GM06990 (cell line): Measurements from ENCODE around the gene HNRNPL.
A peak's percentile ranks its signal among the peaks of the same experiment; 100 is the strongest.

ENCODE experiments used
- DNase-seq: peaks from one replicate; pipeline ENCODE4 v3.0.0-alpha.2; 2011; ENCODE audit not compliant: insufficient read length; ENCODE audit errors: extremely low read depth
- H3K27me3 ChIP-seq: replicated peaks from 2 replicates; pipeline ENCODE4 v1.6.0; 2011; ENCODE audit warnings: low read length; ENCODE audit not compliant: control insufficient read depth, insufficient read depth
- H3K36me3 ChIP-seq: 2 replicates; pipeline ENCODE4 v1.5.1; 2011; ENCODE audit warnings: low read length; ENCODE audit not compliant: control insufficient read depth, insufficient read depth
- H3K4me3 ChIP-seq: replicated peaks from 2 replicates; pipeline ENCODE4 v1.5.1; 2011; ENCODE audit warnings: low read depth, mild to moderate bottlenecking, control low read depth, low read length
- TF ChIP-seq, protein P1 (sequence below): IDR thresholded peaks from 2 replicates; pipeline ENCODE4 v1.5.1; 2011; ENCODE audit warnings: low read length, control low read depth, mild to moderate bottlenecking, inconsistent platforms; ENCODE audit not compliant: insufficient read depth, poor library complexity, severe bottlenecking

HNRNPL gene

DNA sequence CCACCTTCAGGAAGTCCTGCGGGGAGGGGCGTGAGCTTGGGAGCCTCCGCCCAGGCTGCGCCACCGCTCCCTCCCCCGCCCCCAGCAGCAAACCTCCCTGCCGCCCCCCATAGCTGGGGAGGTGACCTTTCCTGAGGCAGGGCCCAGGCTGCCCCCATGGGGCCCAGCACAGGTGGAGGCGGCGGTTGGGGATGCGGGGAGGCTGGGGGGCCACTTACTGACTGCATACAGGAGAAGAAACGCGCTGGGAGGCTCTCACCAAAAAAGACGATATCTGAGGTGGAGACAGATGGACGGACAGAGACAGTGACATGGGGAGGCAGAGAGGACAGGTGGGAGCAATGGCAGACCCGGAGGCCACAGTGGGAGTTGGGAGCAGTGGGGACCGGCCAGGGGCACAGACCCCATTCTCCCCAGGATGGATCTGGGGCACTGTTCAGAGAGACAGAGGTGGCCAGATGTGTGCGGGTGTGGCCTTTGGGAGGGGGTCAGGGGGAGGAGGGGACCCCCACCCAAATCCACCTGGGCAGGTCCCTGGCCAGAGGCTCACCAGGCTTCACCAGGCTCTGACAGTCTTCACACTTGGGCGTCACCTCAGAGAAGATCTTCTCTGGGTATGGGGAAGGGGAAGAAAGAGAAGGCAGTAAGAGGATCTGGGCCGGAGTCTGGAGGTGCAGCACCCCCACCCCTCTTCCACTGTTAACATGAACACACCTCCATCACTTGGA lies 31.3 kb upstream of the HNRNPL start:
- no peaks in the 10 kb centered on the region for H3K27me3 ChIP-seq
- TF ChIP-seq, protein P1, sequence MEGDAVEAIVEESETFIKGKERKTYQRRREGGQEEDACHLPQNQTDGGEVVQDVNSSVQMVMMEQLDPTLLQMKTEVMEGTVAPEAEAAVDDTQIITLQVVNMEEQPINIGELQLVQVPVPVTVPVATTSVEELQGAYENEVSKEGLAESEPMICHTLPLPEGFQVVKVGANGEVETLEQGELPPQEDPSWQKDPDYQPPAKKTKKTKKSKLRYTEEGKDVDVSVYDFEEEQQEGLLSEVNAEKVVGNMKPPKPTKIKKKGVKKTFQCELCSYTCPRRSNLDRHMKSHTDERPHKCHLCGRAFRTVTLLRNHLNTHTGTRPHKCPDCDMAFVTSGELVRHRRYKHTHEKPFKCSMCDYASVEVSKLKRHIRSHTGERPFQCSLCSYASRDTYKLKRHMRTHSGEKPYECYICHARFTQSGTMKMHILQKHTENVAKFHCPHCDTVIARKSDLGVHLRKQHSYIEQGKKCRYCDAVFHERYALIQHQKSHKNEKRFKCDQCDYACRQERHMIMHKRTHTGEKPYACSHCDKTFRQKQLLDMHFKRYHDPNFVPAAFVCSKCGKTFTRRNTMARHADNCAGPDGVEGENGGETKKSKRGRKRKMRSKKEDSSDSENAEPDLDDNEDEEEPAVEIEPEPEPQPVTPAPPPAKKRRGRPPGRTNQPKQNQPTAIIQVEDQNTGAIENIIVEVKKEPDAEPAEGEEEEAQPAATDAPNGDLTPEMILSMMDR = no peak
- no peak for DNase-seq
- H3K4me3 ChIP-seq = no peak overlapping the region
- H3K36me3 ChIP-seq = peaks cover 2% of the 10 kb centered on the region; the same call in 1 of the 2 replicates

DNA sequence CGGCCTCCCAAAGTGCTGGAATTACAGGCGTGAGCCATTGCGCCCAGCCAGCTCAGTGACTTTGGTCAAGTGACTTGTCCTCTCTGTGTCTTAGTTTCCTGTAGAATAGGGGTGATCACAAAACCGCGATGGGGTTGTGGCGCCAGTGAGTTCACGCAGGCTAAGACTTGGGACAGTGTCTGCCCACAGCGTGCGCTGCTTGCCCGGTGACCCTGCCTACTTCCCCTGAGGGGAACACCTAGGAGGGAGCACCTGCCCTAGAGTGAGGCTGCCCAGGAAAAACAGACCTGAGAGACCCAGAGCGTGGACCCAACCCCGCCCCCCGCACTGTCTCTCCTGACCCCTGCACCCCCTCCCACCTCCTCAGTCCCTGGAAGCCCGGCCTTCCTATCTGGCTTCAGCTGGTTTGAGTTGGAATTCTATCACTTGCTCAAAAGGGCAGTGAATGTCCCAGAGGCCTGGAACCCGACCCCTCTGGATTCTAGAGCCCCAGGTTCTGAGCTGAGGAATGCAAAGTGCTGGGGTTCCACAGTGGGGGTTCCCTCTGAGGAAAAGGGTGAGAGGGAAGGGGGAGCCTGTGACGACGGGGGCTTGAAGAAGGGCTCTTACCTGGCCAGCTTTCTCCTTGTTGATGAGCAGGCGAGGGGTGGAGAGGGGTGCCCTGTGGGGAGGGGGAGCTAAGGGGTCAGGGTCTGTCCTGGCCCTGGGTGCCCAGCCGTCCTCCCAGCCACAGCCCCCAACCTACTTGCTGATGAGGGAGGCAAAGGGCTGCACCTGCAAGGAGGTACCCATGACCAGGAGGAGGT lies 30.5 kb upstream of the HNRNPL start:
- TF ChIP-seq, protein P1 = no peak
- Histone ChIP-seq H3K36me3 (peaks cover 2% of the 10 kb centered on the region; the same call in 1 of the 2 replicates), H3K4me3 (no peak overlapping the region), H3K27me3 (no peaks in the 10 kb centered on the region)
- no peak for DNase-seq

DNA sequence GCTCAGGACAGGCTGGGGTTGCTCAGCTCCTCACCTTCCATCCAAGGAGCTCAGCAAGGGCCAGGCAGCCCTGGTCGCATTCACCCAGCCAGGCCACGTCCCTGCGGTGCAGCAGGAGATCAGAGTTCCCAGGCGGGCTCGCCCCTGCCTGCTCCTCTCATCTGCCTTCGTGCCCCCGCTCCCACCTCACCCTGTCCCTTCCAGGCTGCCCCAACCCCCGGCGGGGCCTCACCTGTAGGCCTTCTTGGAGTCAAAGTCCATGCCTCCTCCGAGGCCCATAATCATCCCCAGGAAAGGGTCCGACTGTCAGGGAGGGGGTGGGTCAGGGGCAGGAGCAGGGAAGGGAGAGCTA lies 29.6 kb upstream of the HNRNPL start:
- TF ChIP-seq, protein P1 = no peak
- DNase-seq = no peak
- Histone ChIP-seq H3K36me3 (peaks cover 2% of the 10 kb centered on the region; the same call in 1 of the 2 replicates), H3K27me3 (no peaks in the 10 kb centered on the region), H3K4me3 (no peak overlapping the region)

DNA sequence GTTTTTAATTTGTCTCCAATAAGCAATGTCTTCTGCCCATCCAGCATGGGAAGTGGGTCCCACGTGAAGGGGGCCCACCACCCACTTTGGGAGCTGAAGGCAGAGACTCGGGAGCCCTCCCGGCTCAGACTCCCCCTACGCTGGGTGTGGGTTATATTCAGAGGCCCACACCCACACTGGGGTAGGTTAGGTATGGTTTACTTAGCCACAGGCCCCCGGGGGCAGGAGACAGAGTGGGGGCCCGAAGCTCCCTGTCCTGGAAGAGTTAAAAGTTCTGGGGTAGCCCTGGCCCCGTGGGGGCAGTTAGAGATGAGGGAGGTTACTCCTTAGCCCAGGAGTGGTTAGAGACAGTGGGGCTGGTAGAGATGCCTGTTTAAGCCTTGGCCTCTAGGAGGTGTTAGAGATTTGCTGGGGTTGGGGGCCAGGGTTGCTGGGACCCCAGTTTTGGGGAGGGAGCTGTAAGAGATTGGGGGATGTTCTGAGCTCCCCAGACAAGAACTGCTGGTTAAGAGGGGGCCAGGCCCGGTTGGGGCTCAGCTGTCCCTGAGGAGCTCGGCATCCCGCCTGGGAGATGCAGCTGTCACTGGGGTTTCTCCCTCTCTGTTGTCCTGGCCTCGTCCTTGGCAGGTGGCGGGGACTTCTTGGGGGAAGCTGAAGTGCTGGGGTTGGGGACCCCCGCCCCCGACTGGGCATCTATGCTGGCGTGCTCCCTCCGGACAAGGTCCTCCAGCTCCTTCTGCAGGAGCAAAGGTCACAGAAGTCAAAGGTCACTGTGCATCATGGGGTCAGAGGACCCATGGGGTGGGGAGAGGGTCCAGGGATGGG lies 29.0 kb upstream of the HNRNPL start:
- no peak for DNase-seq
- Histone ChIP-seq H3K4me3 (peak overlapping the region; percentile 72), H3K36me3 (peaks cover 2% of the 10 kb centered on the region; the same call in 1 of the 2 replicates), H3K27me3 (no peaks in the 10 kb centered on the region)
- TF ChIP-seq, protein P1 = no peak

DNA sequence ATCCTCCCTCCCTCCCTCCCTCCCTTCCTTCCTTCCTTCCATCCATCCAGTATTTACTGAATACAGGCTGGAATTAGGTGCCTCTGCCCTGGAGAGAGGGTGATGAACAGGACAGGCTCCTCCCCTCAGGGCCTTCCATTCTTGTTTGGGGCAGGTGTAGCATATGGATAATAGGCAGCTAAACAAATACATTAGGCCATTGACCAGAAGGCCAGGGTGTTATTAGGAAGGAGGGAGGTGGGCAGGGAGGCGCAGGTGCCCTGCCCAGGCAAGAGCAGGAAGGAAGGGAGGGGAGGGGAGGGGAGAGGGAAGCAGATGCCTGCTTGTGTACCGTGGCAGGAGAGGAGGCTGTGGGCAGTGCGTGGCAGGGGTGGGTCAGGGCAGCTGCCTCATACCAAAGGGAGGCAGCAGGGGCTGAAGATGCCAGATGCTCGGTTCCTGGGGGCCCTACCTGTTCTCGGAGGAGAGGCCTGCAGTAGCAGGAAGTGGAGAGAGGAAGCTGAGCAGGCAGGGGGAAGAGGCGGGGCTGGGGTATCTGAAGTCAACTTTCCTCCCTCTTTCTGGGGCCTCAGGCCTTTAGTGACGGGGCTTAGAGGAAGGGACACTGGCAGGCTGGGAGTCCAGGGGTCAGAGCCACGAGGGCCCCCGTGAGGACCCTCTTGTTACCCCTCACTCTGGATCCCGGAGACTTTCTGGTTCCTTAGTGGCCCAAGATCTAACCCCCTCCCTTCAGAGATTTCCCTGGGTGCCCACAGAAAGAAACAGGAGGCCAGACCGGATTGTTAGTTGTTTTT lies 28.2 kb upstream of the HNRNPL start, which contains the start of gene RINL:
RINL (minus strand) TSS at position 495 of the 794 bp plus-strand sequence. CDS start 1,533 bp downstream, outside the sequence.
- peak within 1 kb of the TSS; percentile 72 for H3K4me3 ChIP-seq

More for the DNA sequence above, 28.2 kb upstream of the HNRNPL start, which contains the start of gene RINL:
- TF ChIP-seq, protein P1 = no peak
- no peaks in the 10 kb centered on the region; the same call in 1 of the 2 replicates for H3K36me3 ChIP-seq
- no peaks in the 10 kb centered on the region for H3K27me3 ChIP-seq
- peak; percentile 68 for DNase-seq
